ENCODE measurements around the gene NUDT22.

NUDT22 gene

DNA sequence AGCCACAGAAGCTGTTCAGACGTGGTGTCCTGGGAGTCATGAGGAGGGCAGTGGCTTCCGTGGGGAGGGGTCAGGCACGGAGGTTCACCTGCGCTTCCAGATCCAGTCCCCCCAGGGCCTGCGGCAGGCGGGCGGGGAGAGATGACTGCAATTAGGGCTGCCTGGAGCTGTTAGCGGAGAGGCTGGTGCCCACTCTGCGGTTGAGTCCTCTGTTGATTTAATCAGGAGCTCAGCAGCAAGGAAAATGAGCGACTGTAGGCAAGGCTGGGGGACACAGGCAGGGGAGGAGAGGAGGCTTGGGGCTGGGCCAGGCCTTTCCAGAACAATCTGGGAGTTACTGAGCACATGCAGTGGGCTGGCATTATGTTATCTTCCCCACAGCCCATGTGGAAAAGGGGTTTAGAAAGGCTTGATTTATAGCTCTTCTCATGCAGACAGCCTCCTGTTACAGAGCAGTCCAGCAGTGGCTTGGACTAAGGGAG lies 38.3 kb downstream of the NUDT22 start:
- Histone ChIP-seq H3K27me3 (ENCODE audit: insufficient read depth, low read length, poor library complexity) (no peaks in the 10 kb centered on the region), H3K79me1 (ENCODE audit: low read length) (no peaks in the 10 kb centered on the region), H2AK5ac (ENCODE audit: low read length) (no peak overlapping the region), H2BK5ac (ENCODE audit: low read length) (no peak overlapping the region), H3K4me3 (ENCODE audit: low read length) (no peak overlapping the region), H4K5ac (ENCODE audit: low read length) (no peak overlapping the region), H3K9ac (ENCODE audit: low read length) (no peak overlapping the region), H3K79me2 (ENCODE audit: control insufficient read depth, insufficient read depth, low read length) (no peaks in the 10 kb centered on the region), H3K27ac (ENCODE audit: low read depth, low read length) (no peak overlapping the region), H3K23ac (ENCODE audit: low read length) (no peak overlapping the region), H3K4me2 (ENCODE audit: low read length) (no peak overlapping the region), H3K4ac (ENCODE audit: low read depth, low read length) (no peak overlapping the region), H4K8ac (ENCODE audit: low read depth, low read length) (no peak overlapping the region), H3K18ac (ENCODE audit: low read length) (no peak overlapping the region), H3K36me3 (ENCODE audit: control insufficient read depth, insufficient read depth, low read length) (peaks cover 14% of the 10 kb centered on the region), H3K4me1 (ENCODE audit: control insufficient read depth, low read depth, low read length) (peaks cover 5% of the 10 kb centered on the region), H2BK15ac (replicated peaks; ENCODE audit: low read depth) (no peak overlapping the region), H2BK120ac (ENCODE audit: low read depth, low read length) (no peak overlapping the region), H3K56ac (ENCODE audit: low read length) (no peak overlapping the region)
- no CpG with 5 or more reads among the region's 10 CpGs for WGBS (ENCODE audit: extremely low coverage, insufficient coverage, low lambda C conversion rate)
- no peak for DNase-seq

DNA sequence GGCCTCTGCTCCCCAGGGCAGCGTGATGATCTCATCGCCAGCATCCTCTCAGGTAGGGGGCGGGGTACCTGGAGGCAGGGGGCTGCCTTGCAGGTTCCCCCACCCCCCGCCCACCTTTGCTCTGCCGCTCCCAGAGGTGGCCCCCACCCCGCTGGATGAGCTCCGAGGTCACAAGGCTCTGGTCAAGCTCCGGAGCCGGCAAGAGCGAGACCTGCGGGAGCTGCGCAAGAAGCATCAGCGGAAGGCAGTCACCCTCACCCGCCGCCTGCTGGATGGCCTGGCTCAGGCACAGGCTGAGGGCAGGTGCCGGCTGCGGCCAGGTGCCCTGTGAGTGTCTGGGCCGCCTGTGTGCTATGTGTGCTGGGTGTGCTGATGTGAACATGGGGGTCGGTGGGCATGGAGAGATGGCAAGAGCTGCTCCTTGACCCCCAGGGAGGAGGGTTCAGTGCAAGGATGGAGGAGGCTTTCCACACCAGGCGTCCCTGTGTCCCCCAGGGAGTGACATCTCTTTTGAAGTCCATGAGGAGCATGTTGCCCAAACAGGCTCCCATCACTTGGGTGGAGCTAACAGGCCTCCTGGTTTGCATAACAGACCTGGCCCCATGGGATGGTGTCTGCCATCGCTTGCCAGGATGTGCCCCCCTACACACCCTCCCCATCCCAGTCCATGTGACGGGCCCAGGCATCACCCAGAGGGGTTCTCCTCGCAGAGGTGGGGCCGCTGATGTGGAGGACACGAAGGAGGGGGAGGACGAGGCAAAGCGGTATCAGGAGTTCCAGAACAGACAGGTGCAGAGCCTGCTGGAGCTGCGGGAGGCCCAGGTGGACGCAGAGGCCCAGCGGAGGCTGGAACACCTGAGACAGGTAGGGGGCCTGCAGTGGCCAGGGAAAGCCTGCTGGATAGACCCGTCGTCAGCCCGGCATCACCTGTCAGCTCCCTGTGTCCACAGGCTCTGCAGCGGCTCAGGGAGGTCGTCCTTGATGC lies 39.4 kb downstream of the NUDT22 start:
- Histone ChIP-seq H2BK120ac (ENCODE audit: low read depth, low read length) (no peak overlapping the region), H3K27ac (ENCODE audit: low read depth, low read length) (no peak overlapping the region), H3K9ac (ENCODE audit: low read length) (no peak overlapping the region), H3K56ac (ENCODE audit: low read length) (no peak overlapping the region), H4K5ac (ENCODE audit: low read length) (no peak overlapping the region), H3K4me1 (ENCODE audit: control insufficient read depth, low read depth, low read length) (peaks cover 5% of the 10 kb centered on the region), H2BK15ac (replicated peaks; ENCODE audit: low read depth) (no peak overlapping the region), H3K23ac (ENCODE audit: low read length) (no peak overlapping the region), H3K36me3 (ENCODE audit: control insufficient read depth, insufficient read depth, low read length) (peaks cover 14% of the 10 kb centered on the region), H3K79me1 (ENCODE audit: low read length) (no peaks in the 10 kb centered on the region), H2AK5ac (ENCODE audit: low read length) (no peak overlapping the region), H3K27me3 (ENCODE audit: insufficient read depth, low read length, poor library complexity) (no peaks in the 10 kb centered on the region), H3K18ac (ENCODE audit: low read length) (no peak overlapping the region), H3K4ac (ENCODE audit: low read depth, low read length) (no peak overlapping the region), H4K8ac (ENCODE audit: low read depth, low read length) (no peak overlapping the region), H3K79me2 (ENCODE audit: control insufficient read depth, insufficient read depth, low read length) (no peaks in the 10 kb centered on the region), H2BK5ac (ENCODE audit: low read length) (no peak overlapping the region), H3K4me3 (ENCODE audit: low read length) (no peak overlapping the region), H3K4me2 (ENCODE audit: low read length) (no peak overlapping the region)
- no peak for DNase-seq
- WGBS (ENCODE audit: extremely low coverage, insufficient coverage, low lambda C conversion rate) = no CpG with 5 or more reads among the region's 35 CpGs

DNA sequence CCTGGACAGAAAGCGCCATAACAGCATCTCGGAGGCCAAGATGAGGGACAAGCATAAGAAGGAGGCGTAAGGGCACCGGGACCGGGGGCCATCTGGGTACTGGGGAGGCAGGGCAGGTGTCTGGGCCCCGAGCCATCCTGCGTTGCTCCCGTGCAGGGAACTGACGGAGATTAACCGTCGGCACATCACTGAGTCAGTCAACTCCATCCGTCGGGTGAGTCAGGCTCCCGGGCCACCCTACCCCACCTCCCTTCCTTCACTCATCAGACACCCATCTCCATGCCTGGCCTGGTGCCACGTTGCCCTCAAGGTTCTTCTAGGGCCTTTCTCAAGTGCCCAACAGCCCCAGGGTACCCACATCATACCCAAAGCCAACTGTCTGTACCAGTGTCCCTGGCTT lies 40.3 kb downstream of the NUDT22 start:
- Histone ChIP-seq H3K4me2 (ENCODE audit: low read length) (no peak overlapping the region), H3K9ac (ENCODE audit: low read length) (no peak overlapping the region), H2BK5ac (ENCODE audit: low read length) (no peak overlapping the region), H3K27me3 (ENCODE audit: insufficient read depth, low read length, poor library complexity) (no peaks in the 10 kb centered on the region), H3K23ac (ENCODE audit: low read length) (no peak overlapping the region), H3K36me3 (ENCODE audit: control insufficient read depth, insufficient read depth, low read length) (peaks cover 11% of the 10 kb centered on the region), H3K18ac (ENCODE audit: low read length) (no peak overlapping the region), H3K4me1 (ENCODE audit: control insufficient read depth, low read depth, low read length) (peaks cover 5% of the 10 kb centered on the region), H3K4me3 (ENCODE audit: low read length) (no peak overlapping the region), H4K8ac (ENCODE audit: low read depth, low read length) (no peak overlapping the region), H3K56ac (ENCODE audit: low read length) (no peak overlapping the region), H3K79me2 (ENCODE audit: control insufficient read depth, insufficient read depth, low read length) (no peaks in the 10 kb centered on the region), H3K27ac (ENCODE audit: low read depth, low read length) (no peak overlapping the region), H2BK120ac (ENCODE audit: low read depth, low read length) (no peak overlapping the region), H4K5ac (ENCODE audit: low read length) (no peak overlapping the region), H2BK15ac (replicated peaks; ENCODE audit: low read depth) (no peak overlapping the region), H2AK5ac (ENCODE audit: low read length) (no peak overlapping the region), H3K79me1 (ENCODE audit: low read length) (no peaks in the 10 kb centered on the region), H3K4ac (ENCODE audit: low read depth, low read length) (no peak overlapping the region)
- WGBS (ENCODE audit: extremely low coverage, insufficient coverage, low lambda C conversion rate) = no CpG with 5 or more reads among the region's 15 CpGs
- no peak for DNase-seq

DNA sequence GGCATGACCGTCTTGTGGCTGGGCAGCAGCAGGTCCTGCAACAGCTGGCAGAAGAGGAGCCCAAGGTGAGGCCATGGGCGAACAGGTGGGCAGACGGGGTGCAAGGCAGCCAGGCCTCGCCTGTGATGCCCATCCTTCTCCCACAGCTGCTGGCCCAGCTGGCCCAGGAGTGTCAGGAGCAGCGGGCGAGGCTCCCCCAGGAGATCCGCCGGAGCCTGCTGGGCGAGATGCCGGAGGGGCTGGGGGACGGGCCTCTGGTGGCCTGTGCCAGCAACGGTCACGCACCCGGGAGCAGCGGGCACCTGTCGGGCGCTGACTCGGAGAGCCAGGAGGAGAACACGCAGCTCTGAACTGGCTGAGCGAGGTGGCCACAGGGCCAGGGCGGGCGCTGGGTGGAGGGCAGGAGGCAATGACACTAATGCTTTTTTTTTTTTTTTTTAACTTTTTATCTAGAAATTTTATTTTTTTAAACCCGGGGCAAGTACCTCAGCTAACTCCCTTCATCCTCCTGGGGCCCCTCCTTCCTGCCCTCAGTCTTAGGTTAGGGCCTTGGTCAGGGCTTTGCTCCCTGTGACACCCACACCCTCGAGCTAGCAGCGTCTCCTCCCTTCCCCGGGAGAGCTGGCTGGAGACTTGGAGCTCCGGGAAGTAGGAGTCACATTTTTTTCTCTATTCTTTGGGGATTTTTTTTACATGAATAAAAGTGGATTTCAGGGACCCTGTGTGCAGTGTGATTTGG lies 41.3 kb downstream of the NUDT22 start:
- Histone ChIP-seq H3K56ac (ENCODE audit: low read length) (no peak overlapping the region), H2BK5ac (ENCODE audit: low read length) (no peak overlapping the region), H2BK120ac (ENCODE audit: low read depth, low read length) (no peak overlapping the region), H3K9ac (ENCODE audit: low read length) (no peak overlapping the region), H3K18ac (ENCODE audit: low read length) (no peak overlapping the region), H3K27me3 (ENCODE audit: insufficient read depth, low read length, poor library complexity) (no peaks in the 10 kb centered on the region), H3K79me2 (ENCODE audit: control insufficient read depth, insufficient read depth, low read length) (no peaks in the 10 kb centered on the region), H3K79me1 (ENCODE audit: low read length) (no peaks in the 10 kb centered on the region), H3K23ac (ENCODE audit: low read length) (no peak overlapping the region), H2BK15ac (replicated peaks; ENCODE audit: low read depth) (no peak overlapping the region), H3K4me1 (ENCODE audit: control insufficient read depth, low read depth, low read length) (peaks cover 5% of the 10 kb centered on the region), H3K4me2 (ENCODE audit: low read length) (no peak overlapping the region), H3K27ac (ENCODE audit: low read depth, low read length) (no peak overlapping the region), H2AK5ac (ENCODE audit: low read length) (no peak overlapping the region), H3K4ac (ENCODE audit: low read depth, low read length) (no peak overlapping the region), H4K8ac (ENCODE audit: low read depth, low read length) (no peak overlapping the region), H3K36me3 (ENCODE audit: control insufficient read depth, insufficient read depth, low read length) (peaks cover 8% of the 10 kb centered on the region), H4K5ac (ENCODE audit: low read length) (no peak overlapping the region), H3K4me3 (ENCODE audit: low read length) (no peak overlapping the region)
- no CpG with 5 or more reads among the region's 27 CpGs for WGBS (ENCODE audit: extremely low coverage, insufficient coverage, low lambda C conversion rate)
- no peak for DNase-seq

DNA sequence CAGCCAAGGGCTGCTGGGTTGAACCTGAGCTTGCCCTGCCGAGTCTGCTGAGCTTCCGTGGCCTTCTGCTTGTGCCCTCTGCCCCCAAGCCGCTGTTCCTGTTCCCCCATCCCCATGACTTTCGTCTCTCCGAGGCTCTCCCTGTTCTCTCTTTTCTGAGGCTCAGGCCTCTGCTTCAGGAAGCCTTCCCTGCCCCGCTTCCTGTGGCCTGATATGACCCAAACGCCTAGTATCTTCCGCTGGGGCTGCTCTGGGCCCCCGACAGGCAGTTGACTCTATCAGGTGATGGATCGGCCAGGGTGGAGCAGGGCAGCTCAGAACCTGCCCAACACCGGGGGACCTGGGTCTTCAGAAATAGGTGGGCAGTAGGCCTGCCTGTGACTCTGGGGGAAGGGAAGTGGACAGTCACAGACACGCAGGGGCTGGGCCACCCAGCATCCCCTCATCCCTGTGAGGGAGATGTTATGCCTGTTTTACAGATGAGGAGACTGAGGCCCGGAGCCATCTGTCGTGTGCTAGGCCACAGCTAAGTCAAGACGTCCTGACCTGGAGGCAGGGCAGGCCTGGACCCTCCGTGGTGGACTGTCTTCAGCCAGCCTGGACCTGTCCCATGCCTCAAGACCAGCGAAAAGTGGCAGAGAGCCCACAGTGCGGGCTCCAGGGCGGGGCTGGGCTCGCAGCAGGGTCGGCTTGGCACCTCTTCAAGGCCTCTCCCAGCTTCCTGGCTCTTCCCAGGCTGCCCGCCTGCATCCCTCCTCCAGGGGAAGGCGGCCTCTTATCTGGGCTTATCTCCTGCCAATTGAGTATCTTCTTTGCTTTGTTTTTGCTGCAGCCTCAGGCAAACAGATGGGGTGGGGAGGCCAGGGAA lies 42.2 kb downstream of the NUDT22 start:
- H4K8ac ChIP-seq (ENCODE audit: low read depth, low read length) = no peak overlapping the region
- peak overlapping the region; percentile 94 for H3K4me2 ChIP-seq (ENCODE audit: low read length)
- H3K4ac ChIP-seq (ENCODE audit: low read depth, low read length) = no peak overlapping the region
- H3K79me2 ChIP-seq (ENCODE audit: control insufficient read depth, insufficient read depth, low read length) = no peaks in the 10 kb centered on the region
- peak overlapping the region; percentile 96 for H3K27ac ChIP-seq (ENCODE audit: low read depth, low read length)
- peak; percentile 95 for DNase-seq
- H4K5ac ChIP-seq (ENCODE audit: low read length) = no peak overlapping the region
- H3K79me1 ChIP-seq (ENCODE audit: low read length) = no peaks in the 10 kb centered on the region
- no peak overlapping the region for H2BK15ac ChIP-seq (replicated peaks; ENCODE audit: low read depth)
- no peak overlapping the region for H3K18ac ChIP-seq (ENCODE audit: low read length)
- H3K27me3 ChIP-seq (ENCODE audit: insufficient read depth, low read length, poor library complexity) = no peaks in the 10 kb centered on the region
- H3K56ac ChIP-seq (ENCODE audit: low read length) = peak overlapping the region; percentile 95
- no peak overlapping the region for H3K4me3 ChIP-seq (ENCODE audit: low read length)
- no peak overlapping the region for H2AK5ac ChIP-seq (ENCODE audit: low read length)
- peak overlapping the region; percentile 91 for H3K9ac ChIP-seq (ENCODE audit: low read length)
- WGBS (ENCODE audit: extremely low coverage, insufficient coverage, low lambda C conversion rate) = no CpG with 5 or more reads among the region's 23 CpGs
- H2BK120ac ChIP-seq (ENCODE audit: low read depth, low read length) = no peak overlapping the region
- H3K36me3 ChIP-seq (ENCODE audit: control insufficient read depth, insufficient read depth, low read length) = peaks cover 8% of the 10 kb centered on the region
- peak overlapping the region; percentile 90 for H3K23ac ChIP-seq (ENCODE audit: low read length)
- peak overlapping the region; percentile 10 for H2BK5ac ChIP-seq (ENCODE audit: low read length)
- H3K4me1 ChIP-seq (ENCODE audit: control insufficient read depth, low read depth, low read length) = peaks cover 5% of the 10 kb centered on the region
